SK-N-SH treated with all-trans-retinoic acid at 6 μM for 48 hours (cell line): Measurements from ENCODE around the gene PSORS1C2.

Experiments used
- ATAC-seq: fragments of 200-7000 bp; cut with Tn5 transposase; 3 replicates; pipeline ENCODE4 v1.9.1; 2020; ENCODE audit warnings: mild to moderate bottlenecking, moderate library complexity
- ARNTL ChIP-seq: fragments of 450-650 bp; formaldehyde crosslinking; IDR thresholded peaks from 2 replicates; pipeline ENCODE4 v1.5.0; 2020; ENCODE audit warnings: low read depth, mild to moderate bottlenecking, moderate library complexity, borderline replicate concordance
- BACH2 ChIP-seq: fragments of 250-450 bp; sonication (Bioruptor Pico); IDR thresholded peaks from 2 replicates; pipeline ENCODE4 v1.9.0; 2021; ENCODE audit warnings: mild to moderate bottlenecking, borderline replicate concordance
- CSDC2 ChIP-seq: fragments of 250-450 bp; sonication (Bioruptor Pico); IDR thresholded peaks from 2 replicates; pipeline ENCODE4 v1.5.0; 2020; ENCODE audit warnings: mild to moderate bottlenecking, moderate library complexity
- ESRRG ChIP-seq: fragments of 250-450 bp; sonication (Bioruptor Pico); IDR thresholded peaks from 2 replicates; pipeline ENCODE4 v1.6.1; 2021; ENCODE audit warnings: mild to moderate bottlenecking
- GLIS3 ChIP-seq: fragments of 250-450 bp; sonication (Bioruptor Pico); IDR thresholded peaks from 2 replicates; pipeline ENCODE4 v1.5.0; 2020; ENCODE audit warnings: mild to moderate bottlenecking, moderate library complexity
- ISL1 ChIP-seq: fragments of 250-450 bp; sonication (Bioruptor Pico); IDR thresholded peaks from 2 replicates; pipeline ENCODE4 v2.1.2; 2022; ENCODE audit warnings: mild to moderate bottlenecking, moderate library complexity
- OSR1 ChIP-seq: fragments of 250-450 bp; sonication (Bioruptor Pico); IDR thresholded peaks from 2 replicates; pipeline ENCODE4 v1.8.0; 2022; ENCODE audit warnings: moderate library complexity, mild to moderate bottlenecking, inconsistent platforms
- PPARA ChIP-seq: fragments of 250-450 bp; sonication (Bioruptor Pico); IDR thresholded peaks from 2 replicates; pipeline ENCODE4 v1.5.0; 2020; ENCODE audit warnings: mild to moderate bottlenecking, borderline replicate concordance
- RARB ChIP-seq: fragments of 250-450 bp; sonication (Bioruptor Pico); IDR thresholded peaks from 2 replicates; pipeline ENCODE4 v1.8.0; 2021; ENCODE audit warnings: mild to moderate bottlenecking, moderate library complexity
- SNAI2 ChIP-seq: fragments of 250-450 bp; sonication (Bioruptor Pico); IDR thresholded peaks from 2 replicates; pipeline ENCODE4 v1.5.0; 2020; ENCODE audit warnings: mild to moderate bottlenecking, moderate library complexity
- TCF4 ChIP-seq: fragments of 250-450 bp; sonication (Bioruptor Pico); IDR thresholded peaks from 2 replicates; pipeline ENCODE4 v1.8.0; 2021; ENCODE audit warnings: mild to moderate bottlenecking, moderate library complexity, borderline replicate concordance
- TOX ChIP-seq: fragments of 250-450 bp; sonication (Bioruptor Pico); IDR thresholded peaks from 2 replicates; pipeline ENCODE4 v1.8.0; 2021; ENCODE audit warnings: mild to moderate bottlenecking, moderate library complexity, borderline replicate concordance
- ZC3H10 ChIP-seq: fragments of 250-450 bp; sonication (Bioruptor Pico); IDR thresholded peaks from 2 replicates; pipeline ENCODE4 v1.5.1; 2021; ENCODE audit warnings: mild to moderate bottlenecking, moderate library complexity
- ZFP3 ChIP-seq: fragments of 250-450 bp; sonication (Bioruptor Pico); IDR thresholded peaks from 2 replicates; pipeline ENCODE4 v1.5.0; 2020; ENCODE audit warnings: mild to moderate bottlenecking, moderate library complexity
- ZFP30 ChIP-seq: fragments of 450-650 bp; formaldehyde crosslinking; IDR thresholded peaks from 2 replicates; pipeline ENCODE4 v1.5.0; 2022; ENCODE audit warnings: mild to moderate bottlenecking, moderate library complexity
- ZNF565 ChIP-seq: fragments of 450-650 bp; formaldehyde crosslinking; conservative IDR thresholded peaks from 2 replicates; pipeline ENCODE4 v1.5.0; 2020; ENCODE audit warnings: low read depth, mild to moderate bottlenecking, moderate library complexity
- ZNF70 ChIP-seq: fragments of 450-650 bp; formaldehyde crosslinking; IDR thresholded peaks from 2 replicates; pipeline ENCODE4 v1.5.0; 2020; ENCODE audit warnings: mild to moderate bottlenecking, moderate library complexity
- ZNF8 ChIP-seq: fragments of 450-650 bp; formaldehyde crosslinking; IDR thresholded peaks from 2 replicates; pipeline ENCODE4 v1.5.0; 2020; ENCODE audit warnings: mild to moderate bottlenecking, moderate library complexity
- TF ChIP-seq, protein P1 (sequence below): fragments of 250-450 bp; sonication (Bioruptor Pico); IDR thresholded peaks from 2 replicates; pipeline ENCODE4 v1.5.1; 2020; ENCODE audit warnings: low read depth, mild to moderate bottlenecking, moderate library complexity
- TF ChIP-seq, protein P2 (sequence below): fragments of 250-450 bp; sonication (Bioruptor Pico); IDR thresholded peaks from 2 replicates; pipeline ENCODE4 v1.8.0; 2021; ENCODE audit warnings: low read depth, mild to moderate bottlenecking, moderate library complexity, borderline replicate concordance
- TF ChIP-seq, protein P3 (sequence below): fragments of 250-450 bp; sonication (Bioruptor Pico); IDR thresholded peaks from 2 replicates; pipeline ENCODE4 v1.5.0; 2020; ENCODE audit warnings: mild to moderate bottlenecking, moderate library complexity
- TF ChIP-seq, protein P4 (sequence below): fragments of 250-450 bp; sonication (Bioruptor Pico); IDR thresholded peaks from 2 replicates; pipeline ENCODE4 v1.8.0; 2020; ENCODE audit warnings: mild to moderate bottlenecking, moderate library complexity, borderline replicate concordance

The PSORS1C2 gene

DNA sequence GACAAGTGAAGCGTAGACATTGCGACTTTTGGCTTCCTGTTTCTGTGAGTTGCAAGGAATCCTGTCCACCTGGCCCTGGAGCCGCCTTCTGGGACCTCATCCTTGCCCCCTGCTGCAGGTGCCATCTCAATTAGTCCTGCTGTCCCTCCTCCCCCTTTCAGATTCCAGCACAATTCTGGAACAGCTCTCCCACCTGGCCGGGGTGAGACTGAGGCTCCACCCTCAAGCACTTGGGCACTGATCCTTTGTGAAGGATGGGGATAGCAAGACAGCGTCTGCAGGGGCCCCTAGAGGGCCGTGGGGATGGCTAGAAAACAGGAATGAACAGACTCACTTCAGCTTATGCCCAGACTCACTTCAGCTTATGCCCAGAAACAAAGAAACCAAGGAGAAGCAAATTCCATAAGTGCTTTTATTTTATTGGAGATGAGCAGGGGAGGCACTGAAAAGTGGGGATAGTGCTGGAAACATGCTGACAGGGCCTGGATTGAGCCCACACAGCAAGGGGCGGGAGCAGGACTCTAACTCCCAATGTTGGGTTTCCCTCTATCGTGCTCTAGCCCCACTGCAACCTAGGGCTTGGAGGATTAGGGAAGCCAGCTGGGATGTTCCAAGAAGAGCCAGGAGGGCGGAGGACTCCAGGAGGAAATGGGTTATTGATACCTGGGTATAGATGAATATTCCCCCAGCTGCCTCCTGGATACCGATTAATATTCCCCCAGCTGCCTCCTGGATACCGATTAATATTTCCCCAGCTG lies 27.9 kb downstream of the PSORS1C2 start (continued):
- TF ChIP-seq ZNF70 = no peak
- no peak for TF ChIP-seq ZNF8 (CRISPR knock-in tag)

DNA sequence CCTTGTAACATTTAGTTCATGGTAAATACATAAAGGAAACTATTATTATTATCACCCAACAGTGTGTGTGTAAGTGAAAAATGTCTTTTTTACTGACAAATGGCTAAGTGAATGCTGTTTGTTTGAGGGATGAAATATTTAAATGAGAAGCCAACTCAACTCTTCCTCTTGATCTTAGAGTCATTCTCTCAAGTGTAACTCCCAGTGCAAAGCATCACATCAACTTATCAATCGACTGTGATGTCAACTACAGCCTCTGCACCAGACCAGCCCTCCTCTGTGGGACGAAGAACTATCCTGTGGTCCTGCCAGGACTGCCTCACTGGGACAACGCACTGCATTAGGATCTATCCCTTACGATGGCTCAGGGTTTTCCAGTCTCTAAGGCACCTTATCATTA lies 31.8 kb downstream of the PSORS1C2 start:
- ATAC-seq = no peak
- TF ChIP-seq ESRRG (CRISPR knock-in tag) (no peak), ZFP3 (CRISPR knock-in tag) (no peak), ISL1 (CRISPR knock-in tag) (no peak), ZNF565 (CRISPR knock-in tag) (no peak), BACH2 (CRISPR knock-in tag) (no peak), PPARA (CRISPR knock-in tag) (no peak)
- TF ChIP-seq, protein P1, sequence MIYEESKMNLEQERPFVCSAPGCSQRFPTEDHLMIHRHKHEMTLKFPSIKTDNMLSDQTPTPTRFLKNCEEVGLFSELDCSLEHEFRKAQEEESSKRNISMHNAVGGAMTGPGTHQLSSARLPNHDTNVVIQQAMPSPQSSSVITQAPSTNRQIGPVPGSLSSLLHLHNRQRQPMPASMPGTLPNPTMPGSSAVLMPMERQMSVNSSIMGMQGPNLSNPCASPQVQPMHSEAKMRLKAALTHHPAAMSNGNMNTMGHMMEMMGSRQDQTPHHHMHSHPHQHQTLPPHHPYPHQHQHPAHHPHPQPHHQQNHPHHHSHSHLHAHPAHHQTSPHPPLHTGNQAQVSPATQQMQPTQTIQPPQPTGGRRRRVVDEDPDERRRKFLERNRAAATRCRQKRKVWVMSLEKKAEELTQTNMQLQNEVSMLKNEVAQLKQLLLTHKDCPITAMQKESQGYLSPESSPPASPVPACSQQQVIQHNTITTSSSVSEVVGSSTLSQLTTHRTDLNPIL (CRISPR knock-in tag) = no peak

DNA sequence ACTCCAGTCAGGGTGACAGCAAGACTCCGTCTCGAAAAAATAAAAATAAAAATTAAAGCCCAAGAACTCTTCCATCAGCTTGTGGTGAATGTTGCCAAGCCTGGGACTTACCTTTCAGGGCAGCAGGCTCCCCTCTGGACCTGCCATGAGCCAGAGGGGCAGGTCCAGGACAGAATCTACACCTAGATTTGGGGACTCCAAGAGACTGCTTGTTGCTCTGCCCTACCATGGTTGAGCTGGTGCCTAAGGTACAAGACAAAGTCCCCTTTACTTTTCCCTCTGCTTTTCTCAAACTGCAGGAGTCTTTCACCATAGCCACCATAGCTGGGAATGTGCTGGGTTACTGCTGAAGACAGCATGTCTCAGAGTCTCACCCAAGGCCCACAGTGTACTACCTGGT lies 35.7 kb downstream of the PSORS1C2 start:
- no peak for ATAC-seq
- TF ChIP-seq ZC3H10 (CRISPR knock-in tag) (no peak), ESRRG (CRISPR knock-in tag) (no peak)

DNA sequence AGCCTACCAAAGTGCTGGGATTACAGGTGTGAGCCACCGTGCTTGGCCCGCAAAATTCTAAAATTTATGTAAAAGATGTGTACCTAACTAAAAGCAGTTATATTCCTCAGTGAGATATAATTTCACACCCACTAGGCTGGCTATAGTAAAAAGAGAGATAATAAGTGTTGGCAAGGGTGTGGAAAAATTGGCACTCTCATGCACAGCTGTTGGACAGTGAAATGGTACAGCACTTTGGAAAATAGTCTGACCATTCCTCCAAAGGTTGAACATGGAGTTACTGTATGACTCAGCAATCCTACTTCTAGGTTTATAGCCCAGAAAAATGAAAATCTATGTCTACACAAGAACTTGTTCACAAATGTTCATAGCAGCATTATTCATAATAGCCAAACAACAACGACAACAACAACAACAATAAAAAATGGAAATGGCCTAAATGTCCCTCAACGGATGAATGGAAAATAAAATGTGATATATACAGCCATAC lies 40.4 kb downstream of the PSORS1C2 start:
- TF ChIP-seq TCF4 (CRISPR knock-in tag) = no peak
- no peak for TF ChIP-seq RARB (CRISPR knock-in tag)
- TF ChIP-seq ZFP30 (CRISPR knock-in tag) = no peak
- no peak for TF ChIP-seq BACH2 (CRISPR knock-in tag)
- no peak for TF ChIP-seq ZNF8 (CRISPR knock-in tag)
- TF ChIP-seq, protein P2, sequence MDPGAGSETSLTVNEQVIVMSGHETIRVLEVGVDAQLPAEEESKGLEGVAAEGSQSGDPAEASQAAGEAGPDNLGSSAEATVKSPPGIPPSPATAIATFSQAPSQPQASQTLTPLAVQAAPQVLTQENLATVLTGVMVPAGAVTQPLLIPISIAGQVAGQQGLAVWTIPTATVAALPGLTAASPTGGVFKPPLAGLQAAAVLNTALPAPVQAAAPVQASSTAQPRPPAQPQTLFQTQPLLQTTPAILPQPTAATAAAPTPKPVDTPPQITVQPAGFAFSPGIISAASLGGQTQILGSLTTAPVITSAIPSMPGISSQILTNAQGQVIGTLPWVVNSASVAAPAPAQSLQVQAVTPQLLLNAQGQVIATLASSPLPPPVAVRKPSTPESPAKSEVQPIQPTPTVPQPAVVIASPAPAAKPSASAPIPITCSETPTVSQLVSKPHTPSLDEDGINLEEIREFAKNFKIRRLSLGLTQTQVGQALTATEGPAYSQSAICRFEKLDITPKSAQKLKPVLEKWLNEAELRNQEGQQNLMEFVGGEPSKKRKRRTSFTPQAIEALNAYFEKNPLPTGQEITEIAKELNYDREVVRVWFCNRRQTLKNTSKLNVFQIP (CRISPR knock-in tag) = no peak
- TF ChIP-seq ZC3H10 (CRISPR knock-in tag) = no peak
- TF ChIP-seq, all 23 proteins: peak for 0
- ATAC-seq = no peak

DNA sequence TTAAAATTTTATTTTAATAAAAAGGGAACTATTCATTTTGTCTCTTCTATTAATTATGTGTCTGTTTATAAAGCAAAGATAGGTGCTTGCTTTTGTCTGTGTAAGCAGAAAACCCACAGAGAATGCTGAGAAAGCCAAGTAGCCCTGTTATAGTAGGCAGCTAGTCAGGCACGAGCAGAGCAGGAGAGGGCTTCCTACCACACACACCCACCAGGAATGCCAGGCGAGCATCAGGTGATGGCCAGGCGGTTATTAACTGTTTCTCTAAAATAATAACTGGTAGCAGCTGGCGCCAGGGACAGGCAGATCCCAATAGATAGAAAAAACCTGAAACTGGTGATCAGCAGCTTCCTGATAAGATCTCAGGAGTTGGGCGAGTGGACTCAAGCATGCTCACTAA lies 42.2 kb downstream of the PSORS1C2 start:
- TF ChIP-seq, protein P3, sequence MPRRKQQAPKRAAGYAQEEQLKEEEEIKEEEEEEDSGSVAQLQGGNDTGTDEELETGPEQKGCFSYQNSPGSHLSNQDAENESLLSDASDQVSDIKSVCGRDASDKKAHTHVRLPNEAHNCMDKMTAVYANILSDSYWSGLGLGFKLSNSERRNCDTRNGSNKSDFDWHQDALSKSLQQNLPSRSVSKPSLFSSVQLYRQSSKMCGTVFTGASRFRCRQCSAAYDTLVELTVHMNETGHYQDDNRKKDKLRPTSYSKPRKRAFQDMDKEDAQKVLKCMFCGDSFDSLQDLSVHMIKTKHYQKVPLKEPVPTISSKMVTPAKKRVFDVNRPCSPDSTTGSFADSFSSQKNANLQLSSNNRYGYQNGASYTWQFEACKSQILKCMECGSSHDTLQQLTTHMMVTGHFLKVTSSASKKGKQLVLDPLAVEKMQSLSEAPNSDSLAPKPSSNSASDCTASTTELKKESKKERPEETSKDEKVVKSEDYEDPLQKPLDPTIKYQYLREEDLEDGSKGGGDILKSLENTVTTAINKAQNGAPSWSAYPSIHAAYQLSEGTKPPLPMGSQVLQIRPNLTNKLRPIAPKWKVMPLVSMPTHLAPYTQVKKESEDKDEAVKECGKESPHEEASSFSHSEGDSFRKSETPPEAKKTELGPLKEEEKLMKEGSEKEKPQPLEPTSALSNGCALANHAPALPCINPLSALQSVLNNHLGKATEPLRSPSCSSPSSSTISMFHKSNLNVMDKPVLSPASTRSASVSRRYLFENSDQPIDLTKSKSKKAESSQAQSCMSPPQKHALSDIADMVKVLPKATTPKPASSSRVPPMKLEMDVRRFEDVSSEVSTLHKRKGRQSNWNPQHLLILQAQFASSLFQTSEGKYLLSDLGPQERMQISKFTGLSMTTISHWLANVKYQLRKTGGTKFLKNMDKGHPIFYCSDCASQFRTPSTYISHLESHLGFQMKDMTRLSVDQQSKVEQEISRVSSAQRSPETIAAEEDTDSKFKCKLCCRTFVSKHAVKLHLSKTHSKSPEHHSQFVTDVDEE (CRISPR knock-in tag) = no peak
- TF ChIP-seq, protein P4, sequence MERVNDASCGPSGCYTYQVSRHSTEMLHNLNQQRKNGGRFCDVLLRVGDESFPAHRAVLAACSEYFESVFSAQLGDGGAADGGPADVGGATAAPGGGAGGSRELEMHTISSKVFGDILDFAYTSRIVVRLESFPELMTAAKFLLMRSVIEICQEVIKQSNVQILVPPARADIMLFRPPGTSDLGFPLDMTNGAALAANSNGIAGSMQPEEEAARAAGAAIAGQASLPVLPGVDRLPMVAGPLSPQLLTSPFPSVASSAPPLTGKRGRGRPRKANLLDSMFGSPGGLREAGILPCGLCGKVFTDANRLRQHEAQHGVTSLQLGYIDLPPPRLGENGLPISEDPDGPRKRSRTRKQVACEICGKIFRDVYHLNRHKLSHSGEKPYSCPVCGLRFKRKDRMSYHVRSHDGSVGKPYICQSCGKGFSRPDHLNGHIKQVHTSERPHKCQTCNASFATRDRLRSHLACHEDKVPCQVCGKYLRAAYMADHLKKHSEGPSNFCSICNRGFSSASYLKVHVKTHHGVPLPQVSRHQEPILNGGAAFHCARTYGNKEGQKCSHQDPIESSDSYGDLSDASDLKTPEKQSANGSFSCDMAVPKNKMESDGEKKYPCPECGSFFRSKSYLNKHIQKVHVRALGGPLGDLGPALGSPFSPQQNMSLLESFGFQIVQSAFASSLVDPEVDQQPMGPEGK (CRISPR knock-in tag) = no peak
- TF ChIP-seq ISL1 (CRISPR knock-in tag) (no peak), ARNTL (CRISPR knock-in tag) (no peak), OSR1 (CRISPR knock-in tag) (no peak), ESRRG (CRISPR knock-in tag) (no peak), SNAI2 (no peak), TCF4 (CRISPR knock-in tag) (no peak), BACH2 (CRISPR knock-in tag) (no peak), ZNF565 (CRISPR knock-in tag) (no peak), ZC3H10 (CRISPR knock-in tag) (no peak), PPARA (CRISPR knock-in tag) (no peak), TOX (CRISPR knock-in tag) (no peak), ZFP30 (CRISPR knock-in tag) (no peak), CSDC2 (CRISPR knock-in tag) (no peak), GLIS3 (CRISPR knock-in tag) (no peak), ZNF8 (CRISPR knock-in tag) (no peak)
- TF ChIP-seq, protein P2 (CRISPR knock-in tag) = no peak
- TF ChIP-seq, protein P1 (CRISPR knock-in tag) = no peak
- ATAC-seq = no peak
